Stromal cell of bone marrow (primary cell): Measurements from ENCODE around the gene ATP11A.

ENCODE experiments used
- DNase-seq: peaks from one replicate; pipeline ENCODE4 v3.0.0-alpha.2; 2012; ENCODE audit warnings: low read depth

ATP11A gene

GRCh38 chr13:112725346-112726015 is 35.6 kb downstream of the ATP11A start:
- DNase-seq: no peak

GRCh38 chr13:112726016-112726767 is 36.4 kb downstream of the ATP11A start:
- no peak for DNase-seq

- DNase-seq: no peak
Observed at GRCh38 chr13:112727581-112727980, 37.7 kb downstream of the ATP11A start.

GRCh38 chr13:112728375-112729126 is 38.7 kb downstream of the ATP11A start:
- DNase-seq: no peak

- DNase-seq: no peak
Observed at GRCh38 chr13:112729408-112729807, 39.6 kb downstream of the ATP11A start.

- DNase-seq: no peak
Observed at GRCh38 chr13:112730157-112730671, 40.4 kb downstream of the ATP11A start.

- DNase-seq: no peak
Observed at GRCh38 chr13:112731667-112732616, 42.1 kb downstream of the ATP11A start.

GRCh38 chr13:112732679-112733078 is 42.8 kb downstream of the ATP11A start:
- DNase-seq: no peak

GRCh38 chr13:112733112-112733511 is 43.3 kb downstream of the ATP11A start:
- no peak for DNase-seq

- DNase-seq: no peak
Observed at GRCh38 chr13:112733661-112734379, 44.0 kb downstream of the ATP11A start.

GRCh38 chr13:112734696-112735547 is 45.1 kb downstream of the ATP11A start:
- DNase-seq: no peak

GRCh38 chr13:112735791-112736190 is 46.0 kb downstream of the ATP11A start:
- DNase-seq: no peak

GRCh38 chr13:112737294-112737693 is 47.5 kb downstream of the ATP11A start:
- DNase-seq: no peak

- DNase-seq: no peak
Observed at GRCh38 chr13:112738606-112739005, 48.8 kb downstream of the ATP11A start.

- DNase-seq: peak; percentile 74
Observed at GRCh38 chr13:112740502-112741131, 50.8 kb downstream of the ATP11A start.

GRCh38 chr13:112741185-112741755 is 51.4 kb downstream of the ATP11A start:
- no peak for DNase-seq

GRCh38 chr13:112741835-112742570 is 52.2 kb downstream of the ATP11A start:
- DNase-seq: no peak

- DNase-seq: no peak
Observed at GRCh38 chr13:112742583-112742982, 52.7 kb downstream of the ATP11A start.
